NCI-H510A (cell line): ENCODE data around the gene AHCTF1.
"Not testable (repeated sequence)": the region's sequence is repeated elsewhere in the genome, so short reads cannot be mapped to it uniquely, and the experiment has no call there.

ENCODE experiments used
- DNase-seq: peaks from one replicate; lab custom pipeline; 2025; lab: John Stamatoyannopoulos, UW

AHCTF1 gene

GRCh38 chr1:246923482-246923881 lies 8.3 kb downstream of the AHCTF1 start:
- DNase-seq = no peak

GRCh38 chr1:246921481-246921880 lies 10.3 kb downstream of the AHCTF1 start:
- no peak for DNase-seq

- DNase-seq = no peak
Observed at GRCh38 chr1:246919902-246920301, 11.8 kb downstream of the AHCTF1 start.

GRCh38 chr1:246916026-246916923 lies 15.5 kb downstream of the AHCTF1 start:
- not testable (repeated sequence) for DNase-seq

- no peak for DNase-seq
Observed at GRCh38 chr1:246907472-246907871, 24.3 kb downstream of the AHCTF1 start.

GRCh38 chr1:246906833-246907232 lies 24.9 kb downstream of the AHCTF1 start:
- no peak for DNase-seq

- DNase-seq = no peak
Observed at GRCh38 chr1:246901874-246902273, 29.9 kb downstream of the AHCTF1 start.

GRCh38 chr1:246897302-246897701 lies 34.4 kb downstream of the AHCTF1 start:
- DNase-seq = no peak

- DNase-seq = no peak
Observed at GRCh38 chr1:246893191-246893939, 38.4 kb downstream of the AHCTF1 start.

GRCh38 chr1:246891105-246891504 lies 40.6 kb downstream of the AHCTF1 start:
- no peak for DNase-seq

GRCh38 chr1:246888522-246888921 lies 43.2 kb downstream of the AHCTF1 start:
- DNase-seq = no peak

GRCh38 chr1:246885389-246885788 lies 46.4 kb downstream of the AHCTF1 start:
- not testable (repeated sequence) for DNase-seq

- no peak for DNase-seq
Observed at GRCh38 chr1:246878551-246878950, 53.2 kb downstream of the AHCTF1 start.

GRCh38 chr1:246876431-246876830 lies 55.3 kb downstream of the AHCTF1 start:
- DNase-seq = no peak

GRCh38 chr1:246875041-246876026 lies 56.4 kb downstream of the AHCTF1 start:
- no peak for DNase-seq

- no peak for DNase-seq
Observed at GRCh38 chr1:246865921-246866320, 65.8 kb downstream of the AHCTF1 start.

- not testable (repeated sequence) for DNase-seq
Observed at GRCh38 chr1:246863791-246864190, 68.0 kb downstream of the AHCTF1 start.

GRCh38 chr1:246860401-246860800 lies 71.3 kb downstream of the AHCTF1 start:
- DNase-seq = no peak

GRCh38 chr1:246856371-246856770 lies 75.4 kb downstream of the AHCTF1 start:
- no peak for DNase-seq

GRCh38 chr1:246850640-246851039 lies 81.1 kb downstream of the AHCTF1 start:
- DNase-seq = not testable (repeated sequence)

- DNase-seq = no peak
Observed at GRCh38 chr1:246843876-246844275, 87.9 kb downstream of the AHCTF1 start.

- DNase-seq = not testable (repeated sequence)
Observed at GRCh38 chr1:246840761-246841160, 91.0 kb downstream of the AHCTF1 start.
